Heart right ventricle (tissue), 16 donors: ENCODE measurements around the gene HS6ST3. TPM values are rescaled to one million over a fixed set of nuclear protein-coding genes. Genes with fewer than 3 reads are reported as not detected.

Experiments used
- ATAC-seq, 8 donors: fragments of 200-7000 bp; cut with Tn5 transposase; one replicate each; pipeline ENCODE4 v1.9.1; 2020; ENCODE audit warnings: mild to moderate bottlenecking in 8 of 8, moderate library complexity in 8 of 8, moderate number of reproducible peaks in 1 of 8
- DNase-seq, 2 donors: peaks; one replicate each; pipeline ENCODE4 v3.0.0-alpha.2; 2020
- H3K27ac ChIP-seq, 10 donors: fragments of 200-600 bp; sonication (generic) in 2 of 10; one replicate each; pipeline versions ENCODE4 v1.5.0 to v1.8.0; 2020 to 2022; ENCODE audit warnings: mild to moderate bottlenecking in 3 of 10
- H3K27me3 ChIP-seq, 7 donors: fragments of 200-600 bp; one replicate each; pipeline ENCODE4 v1.8.0; 2021 to 2022; ENCODE audit warnings: mild to moderate bottlenecking in 2 of 7
- H3K36me3 ChIP-seq, 9 donors: fragments of 200-600 bp; sonication (generic) in 1 of 9; one replicate each; pipeline versions ENCODE4 v1.5.0 to v1.8.0; 2020 to 2022; ENCODE audit warnings: mild to moderate bottlenecking in 2 of 9
- H3K4me1 ChIP-seq, 9 donors: fragments of 200-600 bp; sonication (generic) in 1 of 9; one replicate each; pipeline versions ENCODE4 v1.5.0 to v1.8.0; 2020 to 2022; ENCODE audit warnings: mild to moderate bottlenecking in 4 of 9
- H3K4me3 ChIP-seq, 10 donors: fragments of 200-600 bp; sonication (generic) in 2 of 10; one replicate each; pipeline versions ENCODE4 v1.5.0 to v1.8.0; 2020 to 2022; ENCODE audit warnings: mild to moderate bottlenecking in 7 of 10, moderate library complexity in 2 of 10
- H3K9me3 ChIP-seq, 11 donors: fragments of 200-600 bp in 10 of 11; sonication (generic) in 2 of 11; one replicate each; pipeline versions ENCODE4 v1.5.0 to v1.8.0; 2013 to 2022; ENCODE audit warnings: mild to moderate bottlenecking in 2 of 11, control low read depth in 1 of 11, moderate library complexity in 1 of 11
- CTCF ChIP-seq, 9 donors: fragments of 200-600 bp; sonication (generic) in 2 of 9; IDR thresholded peaks; one replicate each; pipeline versions ENCODE4 v1.5.0 to v1.8.0; 2021 to 2022; ENCODE audit warnings: antibody characterized with exemption in 9 of 9, mild to moderate bottlenecking in 5 of 9, moderate library complexity in 1 of 9
- WGBS, 2 donors: extraction: QIAGEN DNeasy Blood & Tissue Kit; methylation state at CpG; one replicate each; pipeline ENCODE4 v1.1.7; 2013; ENCODE audit warnings: inconsistent platforms in 1 of 2; 5-methylcytosine and 5-hydroxymethylcytosine counted together
- intact Hi-C, 10 donors: fragments of 100-400 bp; cut with DNase I; formaldehyde crosslinking; loops; one replicate each; pipeline versions ENCODE4 v1.11.1 to v1.14.2; 2022
- polyA plus RNA-seq, 2 donors: library from polyadenylated mRNA; stranded (reverse); fragments of 200-250 nt; gene quantifications; one replicate each; pipeline ENCODE4 v1.2.3, GENCODE V29; 2013
- total RNA-seq, 10 donors: library from RNA; stranded (reverse); fragmentation: NEBNext Ultra II Directional in 3 of 10; extraction: Animal tissue kit (Norgen Biotek cat#: 25700) in 3 of 10; gene quantifications; one replicate each; pipeline versions ENCODE4 v1.2.1 to v1.2.4, GENCODE V29; 2021 to 2023
- donor health status: Arrhythmogenic right ventricular cardiomyopathy.
- donor health status: ischemic (EF 13 %, LVEDD 7.1; RV severe dilation, severe dysfunction).
- donor health status: healthy with polysubstance abuse.
- donor health status: DM: no; HTN: yes; CAD: no.
- donor health status: DM: no; HTN: no; CAD: no.
- donor health status: ischemic (EF 25% LVEDD 6.9; RV normal size, moderate dysfunction).
- donor health status: ischemic (EF 25% LVEDD 5.7; RV mildly dilated, moderate dysfunction).
- donor health status: healthy.
- donor health status: DM: yes; HTN: yes; CAD: no.
- donor health status: Ischemic cardiomyopathy.
- donor health status: ischemic (EF 35%, LVEDD 5.7; RV mildly dilated, moderate dysfunction).
- donor health status: nonischemic (EF 11% LVEDD 7.7; RV severe dilation, severe dysfunction).
- donor health status: DM: yes; HTN: yes; CAD: no.
- donor health status: PGD.
- donor health status: ischemic (EF 29% LVEDD 5.4; RV normal size, mild dysfunction).
- donor health status: nonischemic (EF 23%, LVEDD 6.1; RV moderate dilation, normal function).

The HS6ST3 gene
- total and polyA plus RNA-seq, 12 donors = 0.01 to 7.6 (median 1.2) TPM

GRCh38 chr13:96783511-96783910, 693.6 kb downstream of the HS6ST3 start:
- no peak for ATAC-seq
- Histone ChIP-seq H3K27me3 (no peaks in the 10 kb centered on the region), H3K4me1 (peaks cover 0 to 5% (median 0%) of the 10 kb centered on the region in 9 donors), H3K9me3 (peaks cover 0 to 22% (median 0%) of the 10 kb centered on the region in 11 donors), H3K36me3 (no peaks in the 10 kb centered on the region), H3K4me3 (no peak overlapping the region), H3K27ac (no peak overlapping the region)
- TF ChIP-seq CTCF (IDR thresholded peaks at IDR 0.05) = no peak
- no peak for DNase-seq
- WGBS, 2 donors = 64 to 73% methylated on average over 3 of the region's 3 CpGs
- intact Hi-C loops = no loop called here

GRCh38 chr13:96785986-96786385, 696.1 kb downstream of the HS6ST3 start:
- Histone ChIP-seq H3K4me1 (peaks cover 0 to 5% (median 0%) of the 10 kb centered on the region in 9 donors), H3K27ac (no peak overlapping the region), H3K4me3 (no peak overlapping the region), H3K9me3 (peaks cover 0 to 15% (median 0%) of the 10 kb centered on the region in 11 donors), H3K36me3 (no peaks in the 10 kb centered on the region), H3K27me3 (no peaks in the 10 kb centered on the region)
- no peak for TF ChIP-seq CTCF (IDR thresholded peaks at IDR 0.05)
- DNase-seq = no peak
- intact Hi-C loops = no loop called here
- 86 to 94% methylated on average over 3 of the region's 3 CpGs for WGBS, 2 donors
- ATAC-seq = no peak

GRCh38 chr13:96792188-96792587, 702.3 kb downstream of the HS6ST3 start:
- H3K27ac ChIP-seq = no peak overlapping the region
- H3K36me3 ChIP-seq = no peaks in the 10 kb centered on the region
- ATAC-seq (no peak), DNase-seq (no peak)
- H3K4me1 ChIP-seq = no peaks in the 10 kb centered on the region
- intact Hi-C loops = no loop called here
- H3K9me3 ChIP-seq = peaks cover 0 to 9% (median 0%) of the 10 kb centered on the region in 11 donors
- whole genome bisulfite sequencing, 2 donors = 71 to 80% methylated on average over 3 of the region's 3 CpGs
- no peak for TF ChIP-seq CTCF (IDR thresholded peaks at IDR 0.05)
- H3K4me3 ChIP-seq = no peak overlapping the region
- H3K27me3 ChIP-seq = no peaks in the 10 kb centered on the region

- no peaks in the 10 kb centered on the region for H3K36me3 ChIP-seq
- peaks cover 0 to 4% (median 0%) of the 10 kb centered on the region in 11 donors for H3K9me3 ChIP-seq
- no peak overlapping the region for H3K4me3 ChIP-seq
- DNase-seq (no peak), ATAC-seq (no peak)
- no peak overlapping the region for H3K27ac ChIP-seq
- no peaks in the 10 kb centered on the region for H3K4me1 ChIP-seq
- no peaks in the 10 kb centered on the region for H3K27me3 ChIP-seq
- intact Hi-C loops = no loop called here
- no peak for TF ChIP-seq CTCF (IDR thresholded peaks at IDR 0.05)
- WGBS, 2 donors = 73% methylated on average over 8 of the region's 8 CpGs
These were observed 703.0 kb downstream of the HS6ST3 start for GRCh38 chr13:96792736-96793403.
